ENCODE measurements around the gene OR8J1.
"Not testable (repeated sequence)": the region's sequence is repeated elsewhere in the genome, so short reads cannot be mapped to it uniquely, and the experiment has no call there.

Gene OR8J1

GRCh38 chr11:56353991-56354390 is at the start of gene OR8J1:
TSS of gene OR8J1 (plus strand) at chr11:56354291. CDS start at chr11:56360247, 5,956 bp downstream.
- no peak for DNase-seq (ENCODE audit: low read depth in 4 of 4, low spot score in 1 of 4)

GRCh38 chr11:56307836-56308235 is 46.3 kb upstream of the OR8J1 start:
- no peak for DNase-seq (ENCODE audit: low read depth in 4 of 4, low spot score in 1 of 4)

- no peak for DNase-seq (ENCODE audit: low read depth in 4 of 4, low spot score in 1 of 4)
Measured at GRCh38 chr11:56314844-56315243, 39.2 kb upstream of the OR8J1 start, which contains the start of gene OR8K3. TSS of gene OR8K3 (plus strand) at chr11:56315144. CDS start at chr11:56318307, 3,163 bp downstream.

GRCh38 chr11:56331861-56332491 is 22.1 kb upstream of the OR8J1 start:
- no peak for DNase-seq (ENCODE audit: low read depth in 4 of 4, low spot score in 1 of 4)

GRCh38 chr11:56333156-56333555 is 20.9 kb upstream of the OR8J1 start:
- DNase-seq (ENCODE audit: low read depth in 4 of 4, low spot score in 1 of 4): no peak

- DNase-seq (ENCODE audit: low read depth in 4 of 4, low spot score in 1 of 4): no peak
Measured at GRCh38 chr11:56340289-56340688, 13.8 kb upstream of the OR8J1 start.

GRCh38 chr11:56345739-56346138 is 8.4 kb upstream of the OR8J1 start, which contains the start of gene OR8K1:
TSS of gene OR8K1 (plus strand) at chr11:56346039. CDS start at chr11:56346039, 0 bp downstream.
- DNase-seq (ENCODE audit: low read depth in 4 of 4, low spot score in 1 of 4): no peak

GRCh38 chr11:56375324-56375723 is 21.2 kb downstream of the OR8J1 start, which contains the start of gene OR8U1:
TSS of gene OR8U1 (plus strand) at chr11:56375624. CDS start at chr11:56375624, 0 bp downstream.
- no peak for DNase-seq (ENCODE audit: low read depth in 4 of 4, low spot score in 1 of 4)

- DNase-seq (ENCODE audit: low read depth in 4 of 4, low spot score in 1 of 4): no peak
Measured at GRCh38 chr11:56380120-56380519, 26.0 kb downstream of the OR8J1 start.

- no peak for DNase-seq (ENCODE audit: low read depth in 4 of 4, low spot score in 1 of 4)
Measured at GRCh38 chr11:56394381-56394780, 40.3 kb downstream of the OR8J1 start.

GRCh38 chr11:56396047-56396446 is 42.0 kb downstream of the OR8J1 start:
- no peak for DNase-seq (ENCODE audit: low read depth in 4 of 4, low spot score in 1 of 4)

GRCh38 chr11:56401858-56402461 is 47.9 kb downstream of the OR8J1 start:
- not testable (repeated sequence) for DNase-seq (ENCODE audit: low read depth in 4 of 4, low spot score in 1 of 4)

GRCh38 chr11:56404393-56404792 is 50.3 kb downstream of the OR8J1 start:
- no peak for DNase-seq (ENCODE audit: low read depth in 4 of 4, low spot score in 1 of 4)

- DNase-seq (ENCODE audit: low read depth in 4 of 4, low spot score in 1 of 4): no peak
Measured at GRCh38 chr11:56410801-56411200, 56.7 kb downstream of the OR8J1 start.
